Activated CD8-positive, alpha-beta T cell treated with anti-CD3 and anti-CD28 coated beads, Interleukin-2, amount 10 ng/mL, durations not matched to agents 7 days and 5 days (primary cell): ENCODE data around the gene GNAI3. TPM values are rescaled to one million over a fixed set of nuclear protein-coding genes. Genes with fewer than 3 reads are reported as not detected.

Experiments used
- ATAC-seq: fragments of 150-1000 bp; cut with Tn5 transposase; one replicate; pipeline ENCODE4 v1.10.0; 2021; ENCODE audit warnings: moderate library complexity
- CTCF ChIA-PET: fragments of 350-600 bp; sonication (Branson Sonifier 250); formaldehyde crosslinking; loops from one replicate; lab custom pipeline; 2021; ENCODE audit warnings: antibody characterized with exemption; lab: Charles Lee
- POLR2A ChIA-PET: fragments of 350-600 bp; sonication (Branson Sonifier 250); formaldehyde crosslinking; loops from one replicate; lab custom pipeline; 2021; ENCODE audit warnings: antibody characterized with exemption; lab: Charles Lee
- DNase-seq: peaks from one replicate; pipeline ENCODE4 v3.0.0-alpha.2; 2020
- H3K27ac Mint-ChIP-seq: one replicate; pipeline ENCODE4 v1.8.0; 2021; ENCODE audit warnings: mild to moderate bottlenecking, mixed read lengths
- H3K27me3 Mint-ChIP-seq: one replicate; pipeline ENCODE4 v1.8.0; 2021; ENCODE audit warnings: low read depth, mixed read lengths
- H3K36me3 Mint-ChIP-seq: one replicate; pipeline ENCODE4 v1.8.0; 2021; ENCODE audit warnings: low read depth, mixed read lengths
- H3K4me1 Mint-ChIP-seq: one replicate; pipeline ENCODE4 v1.8.0; 2021; ENCODE audit warnings: low read depth, mixed read lengths
- H3K4me3 Mint-ChIP-seq: one replicate; pipeline ENCODE4 v1.8.0; 2021; ENCODE audit warnings: mild to moderate bottlenecking, mixed read lengths
- H3K9me3 Mint-ChIP-seq: one replicate; pipeline ENCODE4 v1.8.0; 2022; ENCODE audit warnings: mixed read lengths; ENCODE audit not compliant: insufficient read depth
- total RNA-seq, 2 experiments: library from RNA; stranded (reverse); gene quantifications; one replicate each; pipeline ENCODE4 v1.2.3, GENCODE V29; 2021

GNAI3 gene
- 10 to 100 TPM in 1 of 2 experiments, 1 to 10 TPM in 1; 9.6 to 10.2 TPM for total RNA-seq

GRCh38 chr1:109548321-109549267 is at the start of gene GNAI3:
Gene GNAI3 (plus strand): TSS chr1:109548615. CDS start chr1:109548721, 106 bp downstream.
- Mint-ChIP-seq H3K36me3 (peaks cover 24% of the 10 kb centered on the region), H3K9me3 (no peaks in the 10 kb centered on the region), H3K27ac (peak within 1 kb of the TSS; percentile 98), H3K4me3 (peak within 1 kb of the TSS; percentile 97), H3K27me3 (no peaks in the 10 kb centered on the region), H3K4me1 (peaks cover 44% of the 10 kb centered on the region)
- ChIA-PET POLR2A (interaction anchor here (0.6 to 3.1 kb wide), 51 partner anchors 8 to 790 kb away, joined by 3 to 52 read pairs (median 5); partner anchors contain the start of genes AHCYL1, AMPD2, ATXN7L2 and CYB561D1), CTCF (interaction anchor here (0.7 to 3.5 kb wide), 32 partner anchors 9 to 506 kb away, joined by 3 to 63 read pairs (median 4); partner anchors contain the start of genes AHCYL1, AMPD2, CYB561D1 and GNAT2)
- peak; percentile 98 for DNase-seq
- ATAC-seq, result peak; percentile 92

- CTCF ChIA-PET, result interaction anchor here (1.0 to 33.2 kb wide), 7 partner anchors 5 to 486 kb away, joined by 3 to 1507 read pairs (median 5); partner anchors contain the start of genes AHCYL1, AMIGO1, ATXN7L2 and CYB561D1
- Mint-ChIP-seq H3K36me3 (peaks cover 59% of the 10 kb centered on the region), H3K4me1 (peaks cover 91% of the 10 kb centered on the region), H3K27ac (peak overlapping the region; percentile 54), H3K27me3 (no peaks in the 10 kb centered on the region), H3K4me3 (no peak overlapping the region), H3K9me3 (no peaks in the 10 kb centered on the region)
- DNase-seq (no peak), ATAC-seq (no peak)
- POLR2A ChIA-PET, result interaction anchor here (0.7 kb wide), 1 partner anchor 244 kb away, joined by 3 read pairs; no protein-coding TSS in a partner anchor
These were observed 49.3 kb upstream of the GNAI3 start for GRCh38 chr1:109499081-109499480.

- no peaks in the 10 kb centered on the region for H3K27me3 Mint-ChIP-seq
- ChIA-PET POLR2A (interaction anchor here (0.6 kb wide), 1 partner anchor 15 kb away, joined by 3 read pairs; no protein-coding TSS in a partner anchor), CTCF (interaction anchor here (0.9 to 33.2 kb wide), 10 partner anchors 6 to 294 kb away, joined by 3 to 1507 read pairs (median 4); partner anchors contain the start of genes AMIGO1, ATXN7L2, CYB561D1 and GNAI3)
- peak overlapping the region; percentile 88 for H3K27ac Mint-ChIP-seq
- peak overlapping the region; percentile 2 for H3K4me3 Mint-ChIP-seq
- H3K4me1 Mint-ChIP-seq, result peaks cover 90% of the 10 kb centered on the region
- DNase-seq (peak; percentile 75), ATAC-seq (peak; percentile 35)
- peaks cover 57% of the 10 kb centered on the region for H3K36me3 Mint-ChIP-seq
- no peaks in the 10 kb centered on the region for H3K9me3 Mint-ChIP-seq
These were observed 48.5 kb upstream of the GNAI3 start for GRCh38 chr1:109499661-109500536.

- POLR2A ChIA-PET, result interaction anchor here (0.5 to 2.4 kb wide), 2 partner anchors 30 to 416 kb away, joined by 3 to 17 read pairs; no protein-coding TSS in a partner anchor
These were observed 47.5 kb upstream of the GNAI3 start for GRCh38 chr1:109500941-109501381.

GRCh38 chr1:109501644-109502363 is 46.6 kb upstream of the GNAI3 start:
- DNase-seq (peak; percentile 49), ATAC-seq (peak; percentile 29)
- ChIA-PET POLR2A (interaction anchor here (1.1 to 2.4 kb wide), 5 partner anchors 8 to 76 kb away, joined by 4 to 17 read pairs (median 4); partner anchors contain the start of genes CYB561D1, GNAI3 and PSMA5), CTCF (interaction anchor here (1.0 to 33.2 kb wide), 6 partner anchors 6 to 402 kb away, joined by 3 to 1507 read pairs (median 243); partner anchors contain the start of genes AMIGO1, ATXN7L2, CYB561D1 and GPR61)
- peaks cover 44% of the 10 kb centered on the region for H3K36me3 Mint-ChIP-seq
- H3K4me3 Mint-ChIP-seq, result peak overlapping the region; percentile 74
- H3K27me3 Mint-ChIP-seq, result no peaks in the 10 kb centered on the region
- peak overlapping the region; percentile 88 for H3K27ac Mint-ChIP-seq
- peaks cover 78% of the 10 kb centered on the region for H3K4me1 Mint-ChIP-seq
- H3K9me3 Mint-ChIP-seq, result no peaks in the 10 kb centered on the region

More at GRCh38 chr1:109500941-109501381, 47.5 kb upstream of the GNAI3 start:
- Mint-ChIP-seq H3K9me3 (no peaks in the 10 kb centered on the region), H3K4me1 (peaks cover 87% of the 10 kb centered on the region), H3K27me3 (no peaks in the 10 kb centered on the region), H3K27ac (peak overlapping the region; percentile 88), H3K36me3 (peaks cover 51% of the 10 kb centered on the region), H3K4me3 (peak overlapping the region; percentile 74)
- CTCF ChIA-PET, result interaction anchor here (1.4 to 33.2 kb wide), 5 partner anchors 7 to 295 kb away, joined by 3 to 1507 read pairs (median 480); partner anchors contain the start of genes AMIGO1, ATXN7L2, CYB561D1 and GPR61
- ATAC-seq (no peak), DNase-seq (no peak)

GRCh38 chr1:109502364-109502851 is 46.0 kb upstream of the GNAI3 start:
- H3K27ac Mint-ChIP-seq, result peak overlapping the region; percentile 88
- H3K36me3 Mint-ChIP-seq, result peaks cover 43% of the 10 kb centered on the region
- H3K4me3 Mint-ChIP-seq, result peak overlapping the region; percentile 74
- peaks cover 76% of the 10 kb centered on the region for H3K4me1 Mint-ChIP-seq
- no peaks in the 10 kb centered on the region for H3K9me3 Mint-ChIP-seq
- DNase-seq (peak; percentile 76), ATAC-seq (peak; percentile 85)
- H3K27me3 Mint-ChIP-seq, result no peaks in the 10 kb centered on the region
- CTCF ChIA-PET, result interaction anchor here (1.0 to 33.2 kb wide), 5 partner anchors 6 to 402 kb away, joined by 3 to 1507 read pairs (median 480); partner anchors contain the start of genes AMIGO1, ATXN7L2, CYB561D1 and GPR61
- POLR2A ChIA-PET, result interaction anchor here (1.1 to 2.4 kb wide), 6 partner anchors 8 to 77 kb away, joined by 4 to 17 read pairs (median 4); partner anchors contain the start of genes ATXN7L2, CYB561D1, GNAI3 and PSMA5

GRCh38 chr1:109503935-109504334 is 44.5 kb upstream of the GNAI3 start:
- Mint-ChIP-seq H3K9me3 (no peaks in the 10 kb centered on the region), H3K27me3 (no peaks in the 10 kb centered on the region), H3K4me1 (peaks cover 72% of the 10 kb centered on the region), H3K27ac (peak overlapping the region; percentile 72), H3K36me3 (peaks cover 39% of the 10 kb centered on the region), H3K4me3 (peak overlapping the region; percentile 27)
- ATAC-seq (no peak), DNase-seq (no peak)
- POLR2A ChIA-PET, result no interaction called here
- CTCF ChIA-PET, result interaction anchor here (25.7 to 33.2 kb wide), 3 partner anchors 4 to 30 kb away, joined by 480 to 1507 read pairs (median 480); partner anchors contain the start of genes AMIGO1, ATXN7L2, CYB561D1 and GPR61

GRCh38 chr1:109504974-109505373 is 43.4 kb upstream of the GNAI3 start:
- ATAC-seq, result no peak
- H3K9me3 Mint-ChIP-seq, result no peaks in the 10 kb centered on the region

GRCh38 chr1:109508001-109508872 is 40.2 kb upstream of the GNAI3 start:
- peak overlapping the region; percentile 37 for H3K27ac Mint-ChIP-seq
- CTCF ChIA-PET, result interaction anchor here (1.7 to 33.2 kb wide), 3 partner anchors 10 to 26 kb away, joined by 6 to 1507 read pairs (median 480); partner anchors contain the start of genes ATXN7L2, CYB561D1 and GPR61
- ATAC-seq, result no peak
- H3K4me3 Mint-ChIP-seq, result peak overlapping the region; percentile 79
- peaks cover 13% of the 10 kb centered on the region for H3K36me3 Mint-ChIP-seq
- DNase-seq, result no peak
- peaks cover 47% of the 10 kb centered on the region for H3K4me1 Mint-ChIP-seq
- peaks cover 11% of the 10 kb centered on the region for H3K27me3 Mint-ChIP-seq
- POLR2A ChIA-PET, result interaction anchor here (0.9 kb wide), 1 partner anchor 24 kb away, joined by 4 read pairs; the partner anchor contains the start of gene ATXN7L2
- H3K9me3 Mint-ChIP-seq, result no peaks in the 10 kb centered on the region

More at GRCh38 chr1:109504974-109505373, 43.4 kb upstream of the GNAI3 start:
- Mint-ChIP-seq H3K36me3 (peaks cover 30% of the 10 kb centered on the region), H3K4me1 (peaks cover 68% of the 10 kb centered on the region), H3K4me3 (peak overlapping the region; percentile 16), H3K27me3 (peaks cover 2% of the 10 kb centered on the region), H3K27ac (no peak overlapping the region)
- no peak for DNase-seq
- ChIA-PET CTCF (interaction anchor here (0.6 to 33.2 kb wide), 6 partner anchors 3 to 991 kb away, joined by 3 to 1507 read pairs (median 242); partner anchors contain the start of genes AMIGO1, ATXN7L2, CYB561D1 and GNAI3), POLR2A (interaction anchor here (0.7 kb wide), 1 partner anchor 25 kb away, joined by 4 read pairs; no protein-coding TSS in a partner anchor)
